IPS-18c (cell line): ENCODE measurements around the gene GSG1L2.

Experiments used
- H3K4me3 ChIP-seq: 2 replicates; pipeline ENCODE4 v1.7.0; 2013; ENCODE audit warnings: low read depth, mild to moderate bottlenecking, low read length, moderate library complexity; ENCODE audit not compliant: insufficient read depth
- H3K9me3 ChIP-seq: one replicate; pipeline ENCODE4 v1.6.1; 2013; ENCODE audit warnings: mild to moderate bottlenecking, low read length, moderate library complexity; ENCODE audit not compliant: control insufficient read depth, insufficient read depth

GSG1L2 gene

GRCh38 chr17:9821921-9822320, at the start of gene GSG1L2:
GSG1L2 (minus strand) TSS chr17:9822079; CDS start chr17:9822071, 8 bp downstream.
- H3K9me3 ChIP-seq, result no peaks in the 10 kb centered on the region

GRCh38 chr17:9868552-9868951, 46.7 kb upstream of the GSG1L2 start:
- Histone ChIP-seq H3K4me3 (no peak overlapping the region), H3K9me3 (no peaks in the 10 kb centered on the region)

More at GRCh38 chr17:9821921-9822320, at the start of gene GSG1L2:
- no peak within 1 kb of the TSS for H3K4me3 ChIP-seq

- Histone ChIP-seq H3K9me3 (no peaks in the 10 kb centered on the region), H3K4me3 (no peak overlapping the region)
Observed at GRCh38 chr17:9865586-9865985, 43.7 kb upstream of the GSG1L2 start.

GRCh38 chr17:9862949-9863348, 41.1 kb upstream of the GSG1L2 start:
- no peak overlapping the region for H3K4me3 ChIP-seq
- no peaks in the 10 kb centered on the region for H3K9me3 ChIP-seq

DNA sequence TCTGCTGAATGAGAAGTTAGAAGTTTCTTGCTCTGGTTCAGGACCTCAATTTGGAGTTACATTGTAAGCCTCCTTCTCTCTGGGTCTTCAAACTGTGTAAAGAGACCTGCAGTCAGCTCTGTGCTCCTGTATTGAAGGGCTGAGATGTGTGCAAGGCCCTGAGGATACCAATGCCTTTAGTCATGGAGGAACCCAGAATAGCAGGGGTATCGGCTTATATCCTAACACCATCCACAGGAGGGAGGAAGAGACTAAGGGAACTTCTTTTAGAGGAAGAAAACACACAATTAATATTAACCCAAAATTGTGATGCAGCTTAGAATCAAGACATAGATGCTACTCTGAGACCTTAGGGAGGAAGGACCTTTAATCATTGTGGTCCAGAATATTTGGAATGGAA, 40.3 kb upstream of the GSG1L2 start:
- no peak overlapping the region for H3K4me3 ChIP-seq
- no peaks in the 10 kb centered on the region for H3K9me3 ChIP-seq

- Histone ChIP-seq H3K9me3 (no peaks in the 10 kb centered on the region), H3K4me3 (no peak overlapping the region)
Observed at GRCh38 chr17:9860851-9861250, 39.0 kb upstream of the GSG1L2 start.

- no peaks in the 10 kb centered on the region for H3K9me3 ChIP-seq
- no peak overlapping the region for H3K4me3 ChIP-seq
Observed at GRCh38 chr17:9859781-9860180, 37.9 kb upstream of the GSG1L2 start.

GRCh38 chr17:9855036-9855435, 33.2 kb upstream of the GSG1L2 start:
- Histone ChIP-seq H3K4me3 (no peak overlapping the region), H3K9me3 (peaks cover 2% of the 10 kb centered on the region)

- Histone ChIP-seq H3K4me3 (no peak overlapping the region), H3K9me3 (peaks cover 2% of the 10 kb centered on the region)
Observed at GRCh38 chr17:9854255-9854654, 32.4 kb upstream of the GSG1L2 start.

DNA sequence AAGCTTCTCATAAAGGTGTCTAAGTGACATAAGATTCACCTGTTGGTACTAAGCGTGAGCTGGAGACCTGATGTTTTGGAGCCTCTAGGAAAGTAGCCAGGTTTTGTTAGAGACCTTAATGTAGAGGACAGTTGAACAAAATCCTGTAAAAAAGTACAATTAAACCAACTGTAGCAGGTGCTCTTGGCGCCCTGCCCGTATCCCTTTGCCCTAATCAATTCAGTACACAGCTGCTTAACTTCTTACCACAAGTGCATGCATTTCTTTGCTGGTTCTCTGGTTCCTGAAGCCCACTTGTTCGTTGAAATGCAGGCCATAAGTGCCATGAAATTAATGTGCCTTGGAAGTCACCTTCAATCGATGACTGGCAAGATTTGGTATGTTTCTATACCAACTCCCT, 28.3 kb upstream of the GSG1L2 start:
- no peak overlapping the region for H3K4me3 ChIP-seq
- peaks cover 5% of the 10 kb centered on the region for H3K9me3 ChIP-seq

GRCh38 chr17:9845306-9845705, 23.4 kb upstream of the GSG1L2 start:
- H3K4me3 ChIP-seq, result no peak overlapping the region
- H3K9me3 ChIP-seq, result peaks cover 3% of the 10 kb centered on the region

GRCh38 chr17:9844153-9844552, 22.3 kb upstream of the GSG1L2 start:
- Histone ChIP-seq H3K9me3 (peaks cover 3% of the 10 kb centered on the region), H3K4me3 (no peak overlapping the region)

GRCh38 chr17:9843152-9844010, 21.5 kb upstream of the GSG1L2 start:
- no peak overlapping the region for H3K4me3 ChIP-seq
- H3K9me3 ChIP-seq, result peaks cover 3% of the 10 kb centered on the region

GRCh38 chr17:9842057-9842758, 20.3 kb upstream of the GSG1L2 start:
- H3K4me3 ChIP-seq, result no peak overlapping the region
- peaks cover 3% of the 10 kb centered on the region for H3K9me3 ChIP-seq

GRCh38 chr17:9839433-9839832, 17.6 kb upstream of the GSG1L2 start:
- Histone ChIP-seq H3K4me3 (no peak overlapping the region), H3K9me3 (peaks cover 3% of the 10 kb centered on the region)

GRCh38 chr17:9837551-9838471, 15.9 kb upstream of the GSG1L2 start:
- Histone ChIP-seq H3K9me3 (peaks cover 3% of the 10 kb centered on the region), H3K4me3 (no peak overlapping the region)

GRCh38 chr17:9833922-9834321, 12.0 kb upstream of the GSG1L2 start:
- no peak overlapping the region for H3K4me3 ChIP-seq

More at GRCh38 chr17:9833922-9834321, 12.0 kb upstream of the GSG1L2 start:
- peaks cover 3% of the 10 kb centered on the region for H3K9me3 ChIP-seq
